Hepatocyte (in vitro differentiated cells): ENCODE measurements around the gene ASB5. TPM values are rescaled to one million over a fixed set of nuclear protein-coding genes. Genes with fewer than 3 reads are reported as not detected.
"Not testable (repeated sequence)": the region's sequence is repeated elsewhere in the genome, so short reads cannot be mapped to it uniquely, and the experiment has no call there.

Experiments used
- DNase-seq: peaks from one replicate; pipeline ENCODE4 v3.0.0-alpha.2; 2016; ENCODE audit warnings: low spot score
- H2AFZ ChIP-seq: fragments of 200-600 bp; sonication (generic); 2 replicates; pipeline ENCODE4 v1.6.0; 2016; ENCODE audit warnings: antibody characterized with exemption, mild to moderate bottlenecking
- H3K27ac ChIP-seq: fragments of 200-600 bp; sonication (generic); 2 replicates; pipeline ENCODE4 v1.5.1; 2016; ENCODE audit warnings: mild to moderate bottlenecking
- H3K27me3 ChIP-seq: fragments of 200-600 bp; sonication (generic); 2 replicates; pipeline ENCODE4 v1.6.1; 2016
- H3K36me3 ChIP-seq: fragments of 200-600 bp; sonication (generic); replicated peaks from 2 replicates; pipeline ENCODE4 v1.5.1; 2016; ENCODE audit warnings: low read depth; ENCODE audit not compliant: insufficient read depth
- H3K4me1 ChIP-seq: fragments of 200-600 bp; sonication (generic); 2 replicates; pipeline ENCODE4 v1.5.1; 2016; ENCODE audit warnings: mild to moderate bottlenecking, moderate library complexity; ENCODE audit not compliant: insufficient read depth
- H3K4me2 ChIP-seq: fragments of 200-600 bp; sonication (generic); 2 replicates; pipeline ENCODE4 v1.6.0; 2016
- H3K4me3 ChIP-seq: fragments of 200-600 bp; sonication (generic); 2 replicates; pipeline ENCODE4 v1.5.1; 2016; ENCODE audit warnings: mild to moderate bottlenecking
- H3K79me2 ChIP-seq: fragments of 200-600 bp; sonication (generic); 2 replicates; pipeline ENCODE4 v1.6.0; 2017; ENCODE audit warnings: mild to moderate bottlenecking
- H3K9me2 ChIP-seq: fragments of 200-600 bp; sonication (generic); replicated peaks from 2 replicates; pipeline ENCODE4 v1.6.0; 2017; ENCODE audit warnings: mild to moderate bottlenecking; ENCODE audit not compliant: insufficient read depth
- H3K9me3 ChIP-seq: fragments of 200-600 bp; sonication (generic); 2 replicates; pipeline ENCODE4 v1.5.1; 2016; ENCODE audit warnings: low read depth, mild to moderate bottlenecking
- H4K20me1 ChIP-seq: fragments of 200-600 bp; sonication (generic); 2 replicates; pipeline ENCODE4 v1.6.0; 2016; ENCODE audit warnings: mild to moderate bottlenecking; ENCODE audit not compliant: insufficient read depth, poor library complexity, severe bottlenecking
- CTCF ChIP-seq: fragments of 200-600 bp; sonication (generic); IDR thresholded peaks from 2 replicates; pipeline ENCODE4 v1.5.1; 2016; ENCODE audit warnings: antibody characterized with exemption, mild to moderate bottlenecking; ENCODE audit not compliant: poor library complexity
- EZH2 ChIP-seq: fragments of 200-600 bp; sonication (generic); IDR thresholded peaks from 2 replicates; pipeline ENCODE4 v1.6.1; 2016; ENCODE audit warnings: antibody characterized with exemption, mild to moderate bottlenecking, borderline replicate concordance
- EZH2phosphoT487 ChIP-seq: fragments of 200-600 bp; sonication (generic); IDR thresholded peaks from one replicate; pipeline ENCODE4 v1.6.1; 2018; ENCODE audit warnings: antibody characterized with exemption, mild to moderate bottlenecking, low read depth, moderate library complexity; ENCODE audit not compliant: unreplicated experiment, severe bottlenecking
- WGBS: methylation state at CpG from one replicate; pipeline ENCODE4 v1.1.6; 2016; ENCODE audit warnings: low lambda C conversion rate; ENCODE audit errors: missing lambda C conversion rate; 5-methylcytosine and 5-hydroxymethylcytosine counted together
- polyA plus RNA-seq: library from polyadenylated mRNA; unstranded; fragments of >200 nt; fragmentation: Nextera tagmentation; extraction: Ambion mirVana; gene quantifications from 2 replicates; pipeline ENCODE4 v1.2.1, GENCODE V29; 2016
- total RNA-seq: library from RNA; depleted of rRNA; stranded (reverse); fragments of >200 nt; gene quantifications from 2 replicates; pipeline ENCODE4 v1.2.3, GENCODE V29; 2014

Gene ASB5
- total and polyA plus RNA-seq, 2 experiments from 2014 or later: 0.10 to 0.30 TPM

- 48% methylated on average over 2 of the region's 2 CpGs for WGBS
- H3K4me3 ChIP-seq: no peak overlapping the region
- no peaks in the 10 kb centered on the region for H3K9me3 ChIP-seq
These were observed 45.5 kb downstream of the ASB5 start for GRCh38 chr4:176223561-176223960.

GRCh38 chr4:176222149-176222548 is 46.9 kb downstream of the ASB5 start:
- Histone ChIP-seq H4K20me1 (no peaks in the 10 kb centered on the region), H3K4me1 (no peaks in the 10 kb centered on the region), H3K4me2 (no peak overlapping the region), H3K27me3 (no peaks in the 10 kb centered on the region), H2AFZ (no peak overlapping the region), H3K27ac (no peak overlapping the region), H3K9me3 (no peaks in the 10 kb centered on the region), H3K4me3 (no peak overlapping the region), H3K36me3 (no peaks in the 10 kb centered on the region), H3K79me2 (no peaks in the 10 kb centered on the region), H3K9me2 (no peaks in the 10 kb centered on the region)
- WGBS: 88% methylated on average over 5 of the region's 5 CpGs
- DNase-seq: no peak
- no peak for TF ChIP-seq EZH2phosphoT487
- TF ChIP-seq CTCF: no peak

More at GRCh38 chr4:176223561-176223960, 45.5 kb downstream of the ASB5 start:
- Histone ChIP-seq H3K27ac (no peak overlapping the region), H2AFZ (no peak overlapping the region), H3K79me2 (no peaks in the 10 kb centered on the region), H3K36me3 (no peaks in the 10 kb centered on the region), H4K20me1 (no peaks in the 10 kb centered on the region), H3K4me2 (no peak overlapping the region), H3K9me2 (no peaks in the 10 kb centered on the region), H3K4me1 (no peaks in the 10 kb centered on the region), H3K27me3 (no peaks in the 10 kb centered on the region)
- DNase-seq: no peak
- TF ChIP-seq CTCF (no peak), EZH2phosphoT487 (no peak), EZH2 (no peak)

- Histone ChIP-seq H3K36me3 (no peaks in the 10 kb centered on the region), H3K9me3 (no peaks in the 10 kb centered on the region), H3K4me2 (no peak overlapping the region), H3K9me2 (no peaks in the 10 kb centered on the region), H4K20me1 (no peaks in the 10 kb centered on the region), H3K27me3 (no peaks in the 10 kb centered on the region), H3K79me2 (no peaks in the 10 kb centered on the region), H3K4me3 (no peak overlapping the region), H3K27ac (no peak overlapping the region), H3K4me1 (no peaks in the 10 kb centered on the region), H2AFZ (no peak overlapping the region)
- TF ChIP-seq EZH2: no peak
- no peak for TF ChIP-seq EZH2phosphoT487
- no peak for TF ChIP-seq CTCF
- DNase-seq: no peak
- 79% methylated on average over 2 of the region's 2 CpGs for WGBS
These were observed 51.5 kb downstream of the ASB5 start for GRCh38 chr4:176217510-176217909.

GRCh38 chr4:176212351-176212750 is 56.7 kb downstream of the ASB5 start:
- H3K4me3 ChIP-seq, H3K27me3 ChIP-seq, H3K36me3 ChIP-seq, H3K4me1 ChIP-seq, H2AFZ ChIP-seq, H3K9me3 ChIP-seq, H3K79me2 ChIP-seq, H4K20me1 ChIP-seq, H3K9me2 ChIP-seq, H3K27ac ChIP-seq, H3K4me2 ChIP-seq, DNase-seq: not testable (repeated sequence)
- WGBS: 49% methylated on average over 3 of the region's 3 CpGs
